ENCODE data around the gene ATAD2B.

DNA sequence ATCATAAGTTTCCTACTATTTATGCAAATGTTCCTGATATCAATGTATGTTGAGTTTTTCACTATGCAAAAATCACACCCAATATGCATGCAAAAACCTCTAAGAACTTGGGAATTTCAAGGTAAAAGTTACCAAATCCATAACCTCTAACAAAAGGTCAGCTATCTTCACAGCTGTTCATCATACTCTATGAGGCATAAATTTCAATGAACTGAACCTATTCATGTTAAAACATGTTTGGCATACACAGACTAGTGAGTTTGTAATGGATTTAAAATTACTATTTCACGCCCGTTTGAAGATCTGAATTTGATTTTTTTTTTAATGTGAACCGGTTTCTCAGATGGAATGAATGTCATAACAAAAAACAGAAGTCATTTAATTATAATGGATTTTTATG lies 100.2 kb downstream of the ATAD2B start:
- TF ChIP-seq, protein P1, sequence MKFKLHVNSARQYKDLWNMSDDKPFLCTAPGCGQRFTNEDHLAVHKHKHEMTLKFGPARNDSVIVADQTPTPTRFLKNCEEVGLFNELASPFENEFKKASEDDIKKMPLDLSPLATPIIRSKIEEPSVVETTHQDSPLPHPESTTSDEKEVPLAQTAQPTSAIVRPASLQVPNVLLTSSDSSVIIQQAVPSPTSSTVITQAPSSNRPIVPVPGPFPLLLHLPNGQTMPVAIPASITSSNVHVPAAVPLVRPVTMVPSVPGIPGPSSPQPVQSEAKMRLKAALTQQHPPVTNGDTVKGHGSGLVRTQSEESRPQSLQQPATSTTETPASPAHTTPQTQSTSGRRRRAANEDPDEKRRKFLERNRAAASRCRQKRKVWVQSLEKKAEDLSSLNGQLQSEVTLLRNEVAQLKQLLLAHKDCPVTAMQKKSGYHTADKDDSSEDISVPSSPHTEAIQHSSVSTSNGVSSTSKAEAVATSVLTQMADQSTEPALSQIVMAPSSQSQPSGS (IDR thresholded peaks at IDR 0.05; ENCODE audit: low read length), result no peak
- TF ChIP-seq, protein P2, sequence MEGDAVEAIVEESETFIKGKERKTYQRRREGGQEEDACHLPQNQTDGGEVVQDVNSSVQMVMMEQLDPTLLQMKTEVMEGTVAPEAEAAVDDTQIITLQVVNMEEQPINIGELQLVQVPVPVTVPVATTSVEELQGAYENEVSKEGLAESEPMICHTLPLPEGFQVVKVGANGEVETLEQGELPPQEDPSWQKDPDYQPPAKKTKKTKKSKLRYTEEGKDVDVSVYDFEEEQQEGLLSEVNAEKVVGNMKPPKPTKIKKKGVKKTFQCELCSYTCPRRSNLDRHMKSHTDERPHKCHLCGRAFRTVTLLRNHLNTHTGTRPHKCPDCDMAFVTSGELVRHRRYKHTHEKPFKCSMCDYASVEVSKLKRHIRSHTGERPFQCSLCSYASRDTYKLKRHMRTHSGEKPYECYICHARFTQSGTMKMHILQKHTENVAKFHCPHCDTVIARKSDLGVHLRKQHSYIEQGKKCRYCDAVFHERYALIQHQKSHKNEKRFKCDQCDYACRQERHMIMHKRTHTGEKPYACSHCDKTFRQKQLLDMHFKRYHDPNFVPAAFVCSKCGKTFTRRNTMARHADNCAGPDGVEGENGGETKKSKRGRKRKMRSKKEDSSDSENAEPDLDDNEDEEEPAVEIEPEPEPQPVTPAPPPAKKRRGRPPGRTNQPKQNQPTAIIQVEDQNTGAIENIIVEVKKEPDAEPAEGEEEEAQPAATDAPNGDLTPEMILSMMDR (IDR thresholded peaks at IDR 0.05; ENCODE audit: control extremely low read depth in 1 of 3, insufficient read depth in 1 of 3, low read depth in 1 of 3, low read length in 3 of 3), result no peak
- TF ChIP-seq SIX5 (IDR thresholded peaks at IDR 0.05; ENCODE audit: low read depth, low read length) (no peak), EZH2 (IDR thresholded peaks at IDR 0.05; ENCODE audit: low read depth, low read length, severe bottlenecking) (no peak), TAF1 (IDR thresholded peaks at IDR 0.05; ENCODE audit: low read depth, low read length) (no peak), TAF7 (optimal IDR thresholded peaks at IDR 0.05; ENCODE audit: borderline replicate concordance, low read depth, low read length) (no peak), RAD21 (IDR thresholded peaks at IDR 0.05 in 1 of 2, conservative IDR thresholded peaks at IDR 0.05 in 1 of 2; ENCODE audit: low read depth in 2 of 2, low read length in 2 of 2) (no peak), POLR2AphosphoS5 (IDR thresholded peaks at IDR 0.05; ENCODE audit: low read depth, low read length) (no peak)
- TF ChIP-seq, protein P3, sequence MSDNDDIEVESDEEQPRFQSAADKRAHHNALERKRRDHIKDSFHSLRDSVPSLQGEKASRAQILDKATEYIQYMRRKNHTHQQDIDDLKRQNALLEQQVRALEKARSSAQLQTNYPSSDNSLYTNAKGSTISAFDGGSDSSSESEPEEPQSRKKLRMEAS (IDR thresholded peaks at IDR 0.05), result no peak

Data from H1 (cell line).